Fibroblast of peridontal ligament (primary cell): ENCODE results near the gene UST.
A peak's percentile ranks its signal among the peaks of the same experiment; 100 is the strongest.
"Not testable (repeated sequence)": the region's sequence is repeated elsewhere in the genome, so short reads cannot be mapped to it uniquely, and the experiment has no call there.

Experiments
- DNase-seq: peaks from one replicate; pipeline ENCODE4 v3.0.0-alpha.2; 2010; ENCODE audit errors: extremely low read depth

UST gene

GRCh38 chr6:148973538-148974208, 226.8 kb downstream of the UST start:
- peak; percentile 73 for DNase-seq

GRCh38 chr6:148974351-148974750, 227.5 kb downstream of the UST start:
- DNase-seq = no peak

GRCh38 chr6:148978298-148978697, 231.5 kb downstream of the UST start:
- DNase-seq = not testable (repeated sequence)

GRCh38 chr6:148979014-148979901, 232.4 kb downstream of the UST start:
- no peak for DNase-seq

- DNase-seq = peak; percentile 22
These were observed 233.4 kb downstream of the UST start for GRCh38 chr6:148980234-148980633.

GRCh38 chr6:148981515-148981914, 234.7 kb downstream of the UST start:
- no peak for DNase-seq

- no peak for DNase-seq
These were observed 236.4 kb downstream of the UST start for GRCh38 chr6:148983101-148983761.

GRCh38 chr6:148983966-148984365, 237.1 kb downstream of the UST start:
- DNase-seq = peak; percentile 30

GRCh38 chr6:148984531-148985056, 237.8 kb downstream of the UST start:
- peak; percentile 56 for DNase-seq

GRCh38 chr6:148985499-148985898, 238.7 kb downstream of the UST start:
- DNase-seq = no peak

GRCh38 chr6:148986608-148987007, 239.8 kb downstream of the UST start:
- DNase-seq = no peak

GRCh38 chr6:148987982-148988381, 241.2 kb downstream of the UST start:
- no peak for DNase-seq

GRCh38 chr6:148989585-148989984, 242.8 kb downstream of the UST start:
- no peak for DNase-seq

- no peak for DNase-seq
These were observed 243.6 kb downstream of the UST start for GRCh38 chr6:148990403-148990802.

- DNase-seq = no peak
These were observed 250.0 kb downstream of the UST start for GRCh38 chr6:148996815-148997214.

- peak; percentile 85 for DNase-seq
These were observed 251.0 kb downstream of the UST start for GRCh38 chr6:148997865-148998264.

- no peak for DNase-seq
These were observed 251.9 kb downstream of the UST start for GRCh38 chr6:148998704-148999103.

- peak; percentile 60 for DNase-seq
These were observed 252.7 kb downstream of the UST start for GRCh38 chr6:148999501-148999900.

- peak; percentile 86 for DNase-seq
These were observed 253.2 kb downstream of the UST start for GRCh38 chr6:148999929-149000468.

GRCh38 chr6:149001422-149001821, 254.6 kb downstream of the UST start:
- no peak for DNase-seq

- DNase-seq = no peak
These were observed 256.7 kb downstream of the UST start for GRCh38 chr6:149003560-149003959.

GRCh38 chr6:149004664-149005063, 257.8 kb downstream of the UST start:
- DNase-seq = no peak
